HCT116 (cell line): Measurements from ENCODE around the gene MAS1.

ENCODE experiments used
- ATF3 ChIP-seq: IDR thresholded peaks from 2 replicates; pipeline ENCODE4 v1.6.1; 2012
- CTCF ChIP-seq, 3 experiments: fragments of 200-600 bp in 1 of 3; sonication (generic) in 1 of 3; IDR thresholded peaks in 2 of 3; conservative IDR thresholded peaks in 1 of 3; 2 replicates each; pipeline ENCODE4 v1.5.1; 2012 to 2017; ENCODE audit warnings: low read depth in 2 of 3, low read length in 2 of 3, antibody characterized with exemption in 1 of 3, borderline replicate concordance in 1 of 3, control low read depth in 1 of 3, mild to moderate bottlenecking in 1 of 3, mixed read lengths in 1 of 3, mixed run types in 1 of 3, moderate library complexity in 1 of 3; ENCODE audit not compliant: insufficient read depth in 1 of 3
- FOSL1 ChIP-seq: IDR thresholded peaks from 2 replicates; pipeline ENCODE4 v1.6.1; 2012; ENCODE audit warnings: low read depth
- POLR2A ChIP-seq: IDR thresholded peaks from 2 replicates; pipeline ENCODE4 v1.7.0; 2011; ENCODE audit warnings: borderline replicate concordance; ENCODE audit not compliant: insufficient read depth, insufficient read length; ENCODE audit errors: extremely low read depth
- POLR2AphosphoS5 ChIP-seq: IDR thresholded peaks from 2 replicates; pipeline ENCODE4 v1.6.1; 2011; ENCODE audit warnings: mild to moderate bottlenecking, low read depth, low read length, moderate library complexity
- RAD21 ChIP-seq: IDR thresholded peaks from 2 replicates; pipeline ENCODE4 v1.6.1; 2012; ENCODE audit warnings: low read depth, mild to moderate bottlenecking
- REST ChIP-seq: IDR thresholded peaks from 2 replicates; pipeline ENCODE4 v1.6.1; 2012; ENCODE audit warnings: low read depth
- SIN3A ChIP-seq: IDR thresholded peaks from 2 replicates; pipeline ENCODE4 v1.6.1; 2012; ENCODE audit warnings: low read depth
- TCF7L2 ChIP-seq: IDR thresholded peaks from 2 replicates; pipeline ENCODE4 v1.7.0; 2011; ENCODE audit warnings: borderline replicate concordance, inconsistent platforms; ENCODE audit not compliant: insufficient read depth, insufficient read length; ENCODE audit errors: extremely low read depth
- YY1 ChIP-seq: IDR thresholded peaks from 2 replicates; pipeline ENCODE4 v1.6.1; 2011; ENCODE audit warnings: low read length, low read depth, moderate library complexity, mild to moderate bottlenecking; ENCODE audit not compliant: insufficient replicate concordance; ENCODE audit errors: extremely low read depth

- TF ChIP-seq CTCF (IDR thresholded peaks at IDR 0.05 in 2 of 3, conservative IDR thresholded peaks at IDR 0.05 in 1 of 3; ENCODE audit: borderline replicate concordance in 1 of 3, insufficient read depth in 1 of 3, low read depth in 2 of 3, low read length in 2 of 3): no peak
- no peak for TF ChIP-seq RAD21
- TF ChIP-seq TCF7L2: no peak
- no peak for TF ChIP-seq YY1
- no peak for TF ChIP-seq POLR2A
- TF ChIP-seq REST: no peak
- TF ChIP-seq POLR2AphosphoS5: no peak
- TF ChIP-seq FOSL1: no peak
- TF ChIP-seq SIN3A: no peak
- TF ChIP-seq ATF3: no peak
Measured at GRCh38 chr6:159893064-159893463, 2.3 kb downstream of the MAS1 start.
